Breast epithelium (tissue), 3 donors: ENCODE data around the gene ZNF444.

ENCODE experiments used
- POLR2AphosphoS5 ChIP-seq, 3 donors: sonication (generic); formaldehyde crosslinking; IDR thresholded peaks; one replicate each; pipeline ENCODE4 v1.6.1; 2017; ENCODE audit warnings: antibody characterized with exemption in 3 of 3
- TF ChIP-seq, protein P1 (sequence below), 3 donors: fragments of 450-650 bp; IDR thresholded peaks; one replicate each; pipeline ENCODE4 v1.5.1; 2016 to 2017; ENCODE audit warnings: antibody characterized with exemption in 3 of 3, mild to moderate bottlenecking in 3 of 3, moderate library complexity in 3 of 3

DNA sequence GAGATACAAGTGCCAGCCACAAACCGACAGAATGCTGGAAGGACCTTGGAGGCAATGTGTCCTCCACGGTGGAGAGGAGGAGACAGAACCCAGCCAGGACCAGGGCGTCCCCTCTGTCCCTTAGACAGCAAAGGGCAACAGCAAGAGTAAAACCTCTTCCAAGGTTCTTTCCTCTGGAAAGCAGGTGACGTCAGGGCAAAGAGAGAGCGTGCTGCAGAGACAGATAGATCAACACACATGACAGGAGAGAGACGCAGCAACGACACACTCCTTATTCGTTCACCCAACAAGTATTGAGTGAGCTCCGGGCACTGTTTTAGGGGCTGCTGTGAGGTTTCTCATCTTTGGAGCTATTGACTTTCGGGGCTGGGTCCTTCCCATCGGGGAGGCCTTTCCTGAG lies 33.5 kb downstream of the ZNF444 start:
- TF ChIP-seq POLR2AphosphoS5 (IDR thresholded peaks at IDR 0.05) = no peak
- TF ChIP-seq, protein P1, sequence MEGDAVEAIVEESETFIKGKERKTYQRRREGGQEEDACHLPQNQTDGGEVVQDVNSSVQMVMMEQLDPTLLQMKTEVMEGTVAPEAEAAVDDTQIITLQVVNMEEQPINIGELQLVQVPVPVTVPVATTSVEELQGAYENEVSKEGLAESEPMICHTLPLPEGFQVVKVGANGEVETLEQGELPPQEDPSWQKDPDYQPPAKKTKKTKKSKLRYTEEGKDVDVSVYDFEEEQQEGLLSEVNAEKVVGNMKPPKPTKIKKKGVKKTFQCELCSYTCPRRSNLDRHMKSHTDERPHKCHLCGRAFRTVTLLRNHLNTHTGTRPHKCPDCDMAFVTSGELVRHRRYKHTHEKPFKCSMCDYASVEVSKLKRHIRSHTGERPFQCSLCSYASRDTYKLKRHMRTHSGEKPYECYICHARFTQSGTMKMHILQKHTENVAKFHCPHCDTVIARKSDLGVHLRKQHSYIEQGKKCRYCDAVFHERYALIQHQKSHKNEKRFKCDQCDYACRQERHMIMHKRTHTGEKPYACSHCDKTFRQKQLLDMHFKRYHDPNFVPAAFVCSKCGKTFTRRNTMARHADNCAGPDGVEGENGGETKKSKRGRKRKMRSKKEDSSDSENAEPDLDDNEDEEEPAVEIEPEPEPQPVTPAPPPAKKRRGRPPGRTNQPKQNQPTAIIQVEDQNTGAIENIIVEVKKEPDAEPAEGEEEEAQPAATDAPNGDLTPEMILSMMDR (IDR thresholded peaks at IDR 0.05) = no peak
